ENCODE results near the gene EMC1.

- no peak for TF ChIP-seq EZH2 (IDR thresholded peaks at IDR 0.05; ENCODE audit: low read length, missing control alignments)
- TF ChIP-seq CTCF (conservative IDR thresholded peaks at IDR 0.05 in 1 of 2, IDR thresholded peaks at IDR 0.05 in 1 of 2; ENCODE audit: low read depth in 1 of 2, low read length in 2 of 2): no peak
Measured at GRCh38 chr1:19287436-19288185, 36.3 kb upstream of the EMC1 start.
